Thyroid gland (tissue), 4 donors: Measurements from ENCODE around the gene CFDP1.

ENCODE experiments used
- POLR2A ChIP-seq, 2 donors: fragments of 450-650 bp; IDR thresholded peaks; one replicate each; pipeline ENCODE4 v1.6.1; 2017; ENCODE audit warnings: antibody characterized with exemption in 2 of 2, mild to moderate bottlenecking in 2 of 2, moderate library complexity in 1 of 2
- TF ChIP-seq, protein P1 (sequence below), 6 experiments: fragments of 200-600 bp in 3 of 6; fragments of 450-650 bp in 3 of 6; sonication (generic) in 3 of 6; IDR thresholded peaks; one replicate each; pipeline ENCODE4 v1.5.1; 2016 to 2019; ENCODE audit warnings: antibody characterized with exemption in 6 of 6, mild to moderate bottlenecking in 2 of 6, inconsistent platforms in 1 of 6, moderate library complexity in 1 of 6

- TF ChIP-seq, protein P1, sequence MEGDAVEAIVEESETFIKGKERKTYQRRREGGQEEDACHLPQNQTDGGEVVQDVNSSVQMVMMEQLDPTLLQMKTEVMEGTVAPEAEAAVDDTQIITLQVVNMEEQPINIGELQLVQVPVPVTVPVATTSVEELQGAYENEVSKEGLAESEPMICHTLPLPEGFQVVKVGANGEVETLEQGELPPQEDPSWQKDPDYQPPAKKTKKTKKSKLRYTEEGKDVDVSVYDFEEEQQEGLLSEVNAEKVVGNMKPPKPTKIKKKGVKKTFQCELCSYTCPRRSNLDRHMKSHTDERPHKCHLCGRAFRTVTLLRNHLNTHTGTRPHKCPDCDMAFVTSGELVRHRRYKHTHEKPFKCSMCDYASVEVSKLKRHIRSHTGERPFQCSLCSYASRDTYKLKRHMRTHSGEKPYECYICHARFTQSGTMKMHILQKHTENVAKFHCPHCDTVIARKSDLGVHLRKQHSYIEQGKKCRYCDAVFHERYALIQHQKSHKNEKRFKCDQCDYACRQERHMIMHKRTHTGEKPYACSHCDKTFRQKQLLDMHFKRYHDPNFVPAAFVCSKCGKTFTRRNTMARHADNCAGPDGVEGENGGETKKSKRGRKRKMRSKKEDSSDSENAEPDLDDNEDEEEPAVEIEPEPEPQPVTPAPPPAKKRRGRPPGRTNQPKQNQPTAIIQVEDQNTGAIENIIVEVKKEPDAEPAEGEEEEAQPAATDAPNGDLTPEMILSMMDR (IDR thresholded peaks at IDR 0.05): no peak
- TF ChIP-seq POLR2A (IDR thresholded peaks at IDR 0.05): no peak
These were observed 139.5 kb downstream of the CFDP1 start for GRCh38 chr16:75293772-75294171.
